Mucosa of rectum (tissue), 2 donors: Measurements from ENCODE around the gene KCNS3.

Experiments
- H3K27ac ChIP-seq, 2 donors: one replicate each; pipeline ENCODE4 v1.7.0; 2013; ENCODE audit warnings: inconsistent platforms in 2 of 2, low read depth in 2 of 2, low read length in 2 of 2
- H3K27me3 ChIP-seq, 2 donors: one replicate each; pipeline ENCODE4 v1.7.0; 2013; ENCODE audit warnings: low read length in 2 of 2; ENCODE audit not compliant: control insufficient read depth in 2 of 2, insufficient read depth in 2 of 2
- H3K36me3 ChIP-seq, 2 donors: one replicate each; pipeline ENCODE4 v1.7.0; 2013; ENCODE audit warnings: low read length in 2 of 2; ENCODE audit not compliant: control insufficient read depth in 2 of 2, insufficient read depth in 2 of 2
- H3K4me1 ChIP-seq, 2 donors: one replicate each; pipeline ENCODE4 v1.7.0; 2013; ENCODE audit warnings: low read length in 2 of 2, mild to moderate bottlenecking in 1 of 2; ENCODE audit not compliant: control insufficient read depth in 2 of 2, insufficient read depth in 2 of 2
- H3K4me3 ChIP-seq, 2 donors: one replicate each; pipeline ENCODE4 v1.7.0; 2013; ENCODE audit warnings: low read length in 2 of 2
- H3K9ac ChIP-seq, 2 donors: one replicate each; pipeline ENCODE4 v1.7.0; 2013; ENCODE audit warnings: low read length in 2 of 2, low read depth in 1 of 2, mild to moderate bottlenecking in 1 of 2
- H3K9me3 ChIP-seq, 2 donors: one replicate each; pipeline ENCODE4 v1.7.0; 2013; ENCODE audit warnings: low read length in 2 of 2; ENCODE audit not compliant: control insufficient read depth in 2 of 2
- donor health status: healthy.
- donor health status: Normal muscosa, but diverticular disease.

KCNS3 gene, protein sequence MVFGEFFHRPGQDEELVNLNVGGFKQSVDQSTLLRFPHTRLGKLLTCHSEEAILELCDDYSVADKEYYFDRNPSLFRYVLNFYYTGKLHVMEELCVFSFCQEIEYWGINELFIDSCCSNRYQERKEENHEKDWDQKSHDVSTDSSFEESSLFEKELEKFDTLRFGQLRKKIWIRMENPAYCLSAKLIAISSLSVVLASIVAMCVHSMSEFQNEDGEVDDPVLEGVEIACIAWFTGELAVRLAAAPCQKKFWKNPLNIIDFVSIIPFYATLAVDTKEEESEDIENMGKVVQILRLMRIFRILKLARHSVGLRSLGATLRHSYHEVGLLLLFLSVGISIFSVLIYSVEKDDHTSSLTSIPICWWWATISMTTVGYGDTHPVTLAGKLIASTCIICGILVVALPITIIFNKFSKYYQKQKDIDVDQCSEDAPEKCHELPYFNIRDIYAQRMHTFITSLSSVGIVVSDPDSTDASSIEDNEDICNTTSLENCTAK

DNA sequence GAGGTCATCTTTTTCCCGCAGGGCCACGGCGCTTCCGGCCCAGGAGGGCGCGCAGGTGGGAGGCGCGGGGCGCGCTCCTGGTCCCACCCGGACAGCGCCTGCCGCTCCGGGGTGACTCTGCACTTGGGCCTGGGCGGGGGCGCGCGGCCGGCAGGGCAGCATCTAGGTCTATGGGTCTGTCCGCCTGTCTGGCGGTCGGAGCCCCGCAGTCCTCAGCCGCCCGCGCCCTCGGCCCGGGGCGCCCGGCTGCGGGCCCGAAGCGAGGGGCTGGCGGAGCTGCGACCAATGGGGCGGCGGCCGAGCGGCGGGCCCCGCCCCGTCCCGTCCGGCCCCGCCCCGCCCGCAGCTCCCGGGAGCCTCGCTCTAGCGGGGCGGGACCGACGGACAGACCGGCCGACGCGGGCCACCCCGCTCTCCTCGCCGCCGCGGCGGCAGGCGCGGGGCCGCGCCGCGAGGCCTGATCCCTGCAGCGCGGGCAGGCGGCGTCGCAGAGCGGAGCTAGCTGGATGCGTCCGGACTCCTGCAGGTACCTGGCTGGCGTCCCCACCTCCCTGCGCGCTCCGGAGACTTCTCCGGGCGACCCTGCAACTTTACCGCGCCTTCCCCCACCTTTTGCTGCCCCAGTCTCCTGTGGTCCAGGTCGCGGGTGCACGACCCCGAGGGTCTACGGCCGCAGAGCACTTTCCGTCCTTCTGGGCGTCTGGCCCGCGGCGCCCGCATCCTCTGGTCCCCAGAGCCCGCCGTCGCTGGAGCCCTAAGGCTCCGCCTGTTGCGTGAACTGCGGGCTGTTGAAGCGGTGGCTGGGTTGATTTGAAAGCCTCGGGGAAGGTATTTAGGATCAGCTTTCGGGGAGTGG is at the start of gene KCNS3:
Gene KCNS3, plus strand, starts transcription at position 387 of the 856 bp plus-strand sequence. CDS start 52,342 bp downstream, outside the sequence.
- no peaks in the 10 kb centered on the region for H3K9me3 ChIP-seq
- peak within 1 kb of the TSS; percentile 32 to 65 for H3K9ac ChIP-seq
- peaks cover 7 to 13% of the 10 kb centered on the region in 2 donors for H3K4me1 ChIP-seq
- H3K36me3 ChIP-seq, result no peaks in the 10 kb centered on the region
- H3K4me3 ChIP-seq, result peak within 1 kb of the TSS; percentile 69 to 78
- peaks cover 18 to 22% of the 10 kb centered on the region in 2 donors for H3K27me3 ChIP-seq
- H3K27ac ChIP-seq, result peak within 1 kb of the TSS; percentile 10 to 74

GRCh38 chr2:17830053-17831034 is 48.1 kb upstream of the KCNS3 start:
- no peaks in the 10 kb centered on the region for H3K36me3 ChIP-seq
- H3K4me3 ChIP-seq, result peak overlapping the region in 1 of 2 donors; percentile 27
- H3K27me3 ChIP-seq, result no peaks in the 10 kb centered on the region
- H3K4me1 ChIP-seq, result peaks cover 3 to 6% of the 10 kb centered on the region in 2 donors
- no peak overlapping the region for H3K27ac ChIP-seq
- H3K9me3 ChIP-seq, result no peaks in the 10 kb centered on the region
- no peak overlapping the region for H3K9ac ChIP-seq

- no peaks in the 10 kb centered on the region for H3K9me3 ChIP-seq
- no peak overlapping the region for H3K4me3 ChIP-seq
- H3K9ac ChIP-seq, result no peak overlapping the region
- H3K27me3 ChIP-seq, result no peaks in the 10 kb centered on the region
- H3K27ac ChIP-seq, result no peak overlapping the region
- H3K4me1 ChIP-seq, result peaks cover 0 to 4% of the 10 kb centered on the region in 2 donors
- no peaks in the 10 kb centered on the region for H3K36me3 ChIP-seq
Observed at GRCh38 chr2:17835516-17835915, 43.0 kb upstream of the KCNS3 start.

- H3K36me3 ChIP-seq, result no peaks in the 10 kb centered on the region
- H3K9ac ChIP-seq, result no peak overlapping the region
- no peaks in the 10 kb centered on the region for H3K4me1 ChIP-seq
- H3K27me3 ChIP-seq, result no peaks in the 10 kb centered on the region
- no peak overlapping the region for H3K4me3 ChIP-seq
- no peaks in the 10 kb centered on the region for H3K9me3 ChIP-seq
- no peak overlapping the region for H3K27ac ChIP-seq
Observed at GRCh38 chr2:17839959-17840358, 38.5 kb upstream of the KCNS3 start.

- Histone ChIP-seq H3K4me3 (no peak overlapping the region), H3K9ac (no peak overlapping the region), H3K27me3 (no peaks in the 10 kb centered on the region), H3K36me3 (no peaks in the 10 kb centered on the region), H3K9me3 (no peaks in the 10 kb centered on the region), H3K27ac (no peak overlapping the region), H3K4me1 (no peaks in the 10 kb centered on the region)
Observed at GRCh38 chr2:17843457-17843856, 35.0 kb upstream of the KCNS3 start.

DNA sequence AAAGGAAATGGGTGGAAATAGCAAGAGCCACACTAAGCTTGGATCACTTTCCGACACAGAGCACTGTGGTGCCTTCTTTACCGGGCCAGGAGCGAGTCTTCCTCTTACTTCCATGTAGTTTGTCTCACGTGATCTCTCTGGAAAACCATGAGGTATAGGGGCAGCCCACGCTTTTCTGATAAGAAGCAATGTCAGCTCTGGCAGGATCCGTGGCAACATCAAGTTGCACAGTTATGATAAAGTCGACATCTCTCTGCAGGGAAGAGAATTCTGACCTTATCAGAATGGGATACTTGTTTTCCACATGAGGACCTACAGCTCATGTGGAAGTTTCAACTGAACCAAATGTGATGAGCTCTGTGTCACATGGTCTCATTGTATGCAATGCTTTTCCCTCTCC is 32.7 kb upstream of the KCNS3 start:
- Histone ChIP-seq H3K4me1 (no peaks in the 10 kb centered on the region), H3K27me3 (no peaks in the 10 kb centered on the region), H3K9ac (no peak overlapping the region), H3K4me3 (no peak overlapping the region), H3K36me3 (no peaks in the 10 kb centered on the region), H3K27ac (no peak overlapping the region), H3K9me3 (no peaks in the 10 kb centered on the region)

GRCh38 chr2:17846676-17847075 is 31.8 kb upstream of the KCNS3 start:
- H3K9me3 ChIP-seq, result no peaks in the 10 kb centered on the region
- H3K9ac ChIP-seq, result no peak overlapping the region
- H3K36me3 ChIP-seq, result no peaks in the 10 kb centered on the region
- H3K27me3 ChIP-seq, result no peaks in the 10 kb centered on the region
- H3K4me1 ChIP-seq, result no peaks in the 10 kb centered on the region
- H3K4me3 ChIP-seq, result no peak overlapping the region
- H3K27ac ChIP-seq, result no peak overlapping the region

DNA sequence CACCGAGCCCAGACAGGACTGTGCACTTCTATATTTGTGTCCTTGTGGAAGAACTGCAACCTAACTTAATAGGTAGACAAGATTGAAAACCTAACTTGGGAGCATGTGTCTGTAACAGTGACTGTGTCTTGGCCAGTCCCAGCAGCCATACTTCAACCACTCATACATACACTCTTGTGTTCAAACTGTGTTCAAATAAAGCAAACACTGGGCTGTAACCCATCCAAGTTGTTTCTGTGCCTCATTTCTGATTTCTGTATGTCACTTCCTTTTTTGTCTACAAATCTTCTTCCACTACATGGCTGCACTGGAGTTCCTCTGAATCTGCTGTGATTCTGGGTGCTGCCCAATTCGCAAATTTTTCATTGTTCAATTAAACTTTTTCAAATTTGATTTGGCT is 31.2 kb upstream of the KCNS3 start:
- no peaks in the 10 kb centered on the region for H3K4me1 ChIP-seq
- no peak overlapping the region for H3K4me3 ChIP-seq
- no peaks in the 10 kb centered on the region for H3K36me3 ChIP-seq
- H3K9ac ChIP-seq, result no peak overlapping the region
- no peaks in the 10 kb centered on the region for H3K9me3 ChIP-seq
- no peaks in the 10 kb centered on the region for H3K27me3 ChIP-seq
- H3K27ac ChIP-seq, result no peak overlapping the region

DNA sequence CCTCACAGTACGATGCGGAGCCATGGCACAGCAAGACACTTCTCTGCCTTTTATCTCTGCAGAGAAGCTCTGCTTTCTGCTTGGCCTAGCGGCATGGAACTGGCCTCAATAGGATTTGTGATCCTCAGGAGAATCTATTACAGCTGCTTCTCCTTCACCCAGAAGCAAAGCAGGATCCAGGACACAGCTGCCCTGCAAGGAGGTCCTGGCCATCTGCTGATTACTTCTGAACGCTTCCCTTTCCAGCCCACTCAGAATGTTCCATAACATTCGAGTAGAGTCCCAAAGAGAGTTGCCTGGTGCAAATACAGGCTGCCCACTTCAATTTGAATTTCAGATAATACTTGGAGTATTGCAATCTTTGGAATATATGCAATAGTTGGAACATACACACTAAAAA is 29.2 kb upstream of the KCNS3 start:
- H3K27ac ChIP-seq, result no peak overlapping the region
- H3K4me3 ChIP-seq, result no peak overlapping the region
- no peaks in the 10 kb centered on the region for H3K36me3 ChIP-seq
- H3K9me3 ChIP-seq, result no peaks in the 10 kb centered on the region
- no peaks in the 10 kb centered on the region for H3K4me1 ChIP-seq
- H3K9ac ChIP-seq, result no peak overlapping the region
- H3K27me3 ChIP-seq, result no peaks in the 10 kb centered on the region
